Measurements from ENCODE around the gene GIMAP6. TPM values are rescaled to one million over a fixed set of nuclear protein-coding genes. Genes with fewer than 3 reads are reported as not detected.

Gene GIMAP6
- total RNA-seq, 1 donor, result not detected

GRCh38 chr7:150641854-150642253 is 9.7 kb upstream of the GIMAP6 start:
- DNase-seq (ENCODE audit: low read depth), result no peak
- no peak for TF ChIP-seq CTCF (IDR thresholded peaks at IDR 0.05; ENCODE audit: insufficient read depth, low read depth, low read length)
- no peak overlapping the region for H3K4me3 ChIP-seq (ENCODE audit: low read depth, low read length)

- no peak for TF ChIP-seq CTCF (IDR thresholded peaks at IDR 0.05; ENCODE audit: insufficient read depth, low read depth, low read length)
- no peak overlapping the region for H3K4me3 ChIP-seq (ENCODE audit: low read depth, low read length)
- DNase-seq (ENCODE audit: low read depth), result no peak
These were observed 1.7 kb upstream of the GIMAP6 start for GRCh38 chr7:150633926-150634325.

- TF ChIP-seq CTCF (IDR thresholded peaks at IDR 0.05; ENCODE audit: insufficient read depth, low read depth, low read length), result no peak
- no peak overlapping the region for H3K4me3 ChIP-seq (ENCODE audit: low read depth, low read length)
- no peak for DNase-seq (ENCODE audit: low read depth)
These were observed 930 bp downstream of the GIMAP6 start for GRCh38 chr7:150631084-150631826.

DNA sequence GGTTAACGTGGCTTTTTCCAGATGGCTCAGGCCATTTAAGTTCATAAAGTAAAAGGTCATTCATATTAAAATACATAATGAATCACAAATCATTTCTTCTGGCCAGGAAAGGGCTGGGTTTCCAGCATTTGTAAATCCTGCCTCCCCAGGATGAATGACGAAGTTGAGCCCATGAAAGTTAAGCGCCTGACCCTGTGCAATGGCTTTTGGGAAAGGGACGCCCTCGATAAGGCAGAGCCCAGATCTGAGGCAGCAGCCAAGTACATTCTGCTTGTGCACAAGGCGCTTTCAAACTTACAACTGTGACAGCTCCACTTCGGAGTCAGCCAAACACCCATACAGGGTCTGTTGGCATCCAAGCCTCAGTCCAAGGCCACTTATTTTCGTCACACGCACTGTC is 2.8 kb downstream of the GIMAP6 start:
- TF ChIP-seq CTCF (IDR thresholded peaks at IDR 0.05; ENCODE audit: insufficient read depth, low read depth, low read length), result no peak
- H3K4me3 ChIP-seq (ENCODE audit: low read depth, low read length), result no peak overlapping the region
- DNase-seq (ENCODE audit: low read depth), result no peak

GRCh38 chr7:150627959-150628358 is 4.2 kb downstream of the GIMAP6 start:
- no peak overlapping the region for H3K4me3 ChIP-seq (ENCODE audit: low read depth, low read length)
- no peak for TF ChIP-seq CTCF (IDR thresholded peaks at IDR 0.05; ENCODE audit: insufficient read depth, low read depth, low read length)

DNA sequence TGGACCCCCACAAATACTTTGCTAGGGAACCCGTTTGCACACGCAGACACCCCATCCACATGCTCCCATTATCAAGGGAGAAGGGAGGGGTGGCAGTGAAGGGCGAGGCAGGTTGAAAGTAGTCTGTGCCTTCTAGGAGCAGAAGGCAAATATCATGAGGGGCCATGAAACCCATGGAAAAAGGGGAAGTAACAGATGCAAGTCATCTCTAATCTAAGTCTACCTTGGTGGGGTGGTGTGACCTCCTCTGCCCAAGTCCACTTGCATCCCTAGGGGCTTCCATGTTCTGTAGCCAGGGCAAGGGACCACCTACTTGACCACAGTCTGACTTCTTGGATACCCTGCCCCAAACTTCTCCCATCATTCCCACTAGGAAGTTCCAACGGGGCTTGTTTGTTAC is 5.5 kb downstream of the GIMAP6 start:
- H3K4me3 ChIP-seq (ENCODE audit: low read depth, low read length), result no peak overlapping the region
- no peak for DNase-seq (ENCODE audit: low read depth)
- TF ChIP-seq CTCF (IDR thresholded peaks at IDR 0.05; ENCODE audit: insufficient read depth, low read depth, low read length), result no peak

More at GRCh38 chr7:150627959-150628358, 4.2 kb downstream of the GIMAP6 start:
- no peak for DNase-seq (ENCODE audit: low read depth)

GRCh38 chr7:150621376-150621775 is 10.8 kb downstream of the GIMAP6 start:
- no peak for DNase-seq (ENCODE audit: low read depth)
- TF ChIP-seq CTCF (IDR thresholded peaks at IDR 0.05; ENCODE audit: insufficient read depth, low read depth, low read length), result no peak
- no peak overlapping the region for H3K4me3 ChIP-seq (ENCODE audit: low read depth, low read length)

Data from fibroblast of villous mesenchyme (primary cell).